Neural cell (in vitro differentiated cells): Measurements from ENCODE around the gene TRIB2. TPM values are rescaled to one million over a fixed set of nuclear protein-coding genes. Genes with fewer than 3 reads are reported as not detected.

Experiments used
- H2AFZ ChIP-seq: fragments of 200-600, 300-800 bp; sonication (generic), shearing (Covaris generic); 2 replicates; pipeline ENCODE4 v1.6.0; 2014; ENCODE audit warnings: low read depth, mild to moderate bottlenecking, antibody characterized with exemption, low read length, moderate library complexity
- H3F3A ChIP-seq: fragments of 200-600 bp; shearing (Covaris generic); 2 replicates; pipeline ENCODE4 v1.6.1; 2016; ENCODE audit warnings: mild to moderate bottlenecking, moderate library complexity, mixed read lengths, antibody characterized with exemption, low read length; ENCODE audit not compliant: insufficient read depth, poor library complexity, severe bottlenecking
- H3K27ac ChIP-seq: fragments of 200-600, 300-800 bp; sonication (generic), shearing (Covaris generic); 2 replicates; pipeline ENCODE4 v1.5.1; 2014; ENCODE audit warnings: mild to moderate bottlenecking, low read length, moderate library complexity
- H3K27me3 ChIP-seq: fragments of 300-800, 200-600 bp; sonication (generic), shearing (Covaris generic); 2 replicates; pipeline ENCODE4 v1.6.0; 2014; ENCODE audit warnings: mild to moderate bottlenecking, low read depth, low read length, moderate library complexity; ENCODE audit not compliant: insufficient read depth
- H3K36me3 ChIP-seq: fragments of 300-800, 200-600 bp; sonication (generic), shearing (Covaris generic); 2 replicates; pipeline ENCODE4 v1.5.1; 2014; ENCODE audit warnings: mild to moderate bottlenecking, antibody characterized with exemption, low read length, moderate library complexity; ENCODE audit not compliant: insufficient read depth
- H3K4me2 ChIP-seq: fragments of 300-800, 200-600 bp; sonication (generic), shearing (Covaris generic); 2 replicates; pipeline ENCODE4 v1.6.0; 2014; ENCODE audit warnings: mild to moderate bottlenecking, low read length
- H3K4me3 ChIP-seq: fragments of 300-800, 200-600 bp; sonication (generic), shearing (Covaris generic); 2 replicates; pipeline ENCODE4 v1.5.1; 2014; ENCODE audit warnings: mild to moderate bottlenecking, low read length, moderate library complexity
- H3K79me2 ChIP-seq: fragments of 200-600 bp; shearing (Covaris generic); replicated peaks from 2 replicates; pipeline ENCODE4 v1.6.0; 2014; ENCODE audit warnings: mild to moderate bottlenecking, low read length, moderate library complexity; ENCODE audit not compliant: insufficient read depth
- H3K9ac ChIP-seq: fragments of 300-800, 200-600 bp; sonication (generic), shearing (Covaris generic); 2 replicates; pipeline ENCODE4 v1.6.1; 2016; ENCODE audit warnings: mild to moderate bottlenecking, low read length, mixed read lengths
- H3K9me2 ChIP-seq: fragments of 200-600 bp; shearing (Covaris generic); 2 replicates; pipeline ENCODE4 v1.6.1; 2016; ENCODE audit warnings: mild to moderate bottlenecking, low read length, mixed read lengths; ENCODE audit not compliant: insufficient read depth
- H3K9me3 ChIP-seq: fragments of 200-600, 300-800 bp; sonication (generic), shearing (Covaris generic); 2 replicates; pipeline ENCODE4 v1.6.1; 2016; ENCODE audit warnings: mild to moderate bottlenecking, mixed run types, low read length, moderate library complexity, mixed read lengths
- H4K20me1 ChIP-seq: fragments of 200-600 bp; shearing (Covaris generic); 2 replicates; pipeline ENCODE4 v1.6.1; 2016; ENCODE audit warnings: mild to moderate bottlenecking, mixed run types; ENCODE audit not compliant: insufficient read depth
- EP300 ChIP-seq: fragments of 450-650 bp; conservative IDR thresholded peaks from 2 replicates; pipeline ENCODE4 v1.6.1; 2014; ENCODE audit warnings: antibody characterized with exemption, mild to moderate bottlenecking, moderate library complexity; ENCODE audit not compliant: poor library complexity, severe bottlenecking
- EZH2 ChIP-seq: fragments of 200-600, 300-800 bp; shearing (Covaris generic), sonication (generic); IDR thresholded peaks from 2 replicates; pipeline ENCODE4 v1.6.1; 2014; ENCODE audit warnings: antibody characterized with exemption, low read length, borderline replicate concordance, mild to moderate bottlenecking; ENCODE audit not compliant: insufficient read depth, poor library complexity, severe bottlenecking
- MXI1 ChIP-seq: fragments of 450-650 bp; conservative IDR thresholded peaks from 2 replicates; pipeline ENCODE4 v1.6.1; 2014; ENCODE audit warnings: antibody characterized with exemption, mild to moderate bottlenecking; ENCODE audit not compliant: poor library complexity, severe bottlenecking
- POLR2AphosphoS5 ChIP-seq: IDR thresholded peaks from 2 replicates; pipeline ENCODE4 v1.6.1; 2012
- RAD21 ChIP-seq: fragments of 450-650 bp; conservative IDR thresholded peaks from 2 replicates; pipeline ENCODE4 v1.6.1; 2014; ENCODE audit warnings: antibody characterized with exemption, mild to moderate bottlenecking, moderate library complexity
- SMC3 ChIP-seq: fragments of 450-650 bp; conservative IDR thresholded peaks from 2 replicates; pipeline ENCODE4 v1.6.1; 2014; ENCODE audit warnings: antibody characterized with exemption, mild to moderate bottlenecking, moderate library complexity; ENCODE audit not compliant: poor library complexity
- TAF1 ChIP-seq: IDR thresholded peaks from 2 replicates; pipeline ENCODE4 v1.6.1; 2012; ENCODE audit warnings: low read depth
- polyA plus RNA-seq: library from polyadenylated mRNA; depleted of rRNA; stranded (reverse); fragments of >200 nt; gene quantifications from 2 replicates; pipeline ENCODE4 v1.2.3, GENCODE V29; 2014
- TF ChIP-seq, protein P1 (sequence below): fragments of 450-650 bp; IDR thresholded peaks from 2 replicates; pipeline ENCODE4 v1.5.1; 2014; ENCODE audit warnings: antibody characterized with exemption, mild to moderate bottlenecking, moderate library complexity; ENCODE audit not compliant: poor library complexity, severe bottlenecking
- TF ChIP-seq, protein P2 (sequence below): IDR thresholded peaks from 2 replicates; pipeline ENCODE4 v1.6.1; 2012; ENCODE audit warnings: borderline replicate concordance

The TRIB2 gene
- polyA plus RNA-seq, 1 donor from 2014 or later: 123 TPM

DNA sequence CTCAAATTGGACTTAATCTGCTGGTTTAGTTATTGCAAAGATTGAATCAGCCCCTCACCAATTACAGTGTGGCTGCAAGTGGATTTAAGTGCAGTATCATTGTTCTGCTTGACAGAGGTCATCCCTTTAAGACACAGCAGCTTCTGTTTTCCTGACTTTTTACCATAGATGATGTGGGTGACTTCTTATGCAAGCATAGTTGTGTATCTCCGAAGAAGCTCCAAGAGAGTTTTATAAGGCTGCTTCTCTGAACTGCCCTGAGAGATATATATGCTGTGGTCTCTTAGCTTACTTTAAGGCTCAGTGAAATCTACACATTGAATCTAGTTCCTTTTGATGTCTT, 3.5 kb downstream of the TRIB2 start:
- Histone ChIP-seq H3K27ac (peak overlapping the region; percentile 93), H3K4me2 (peak overlapping the region; percentile 92), H3K27me3 (no peaks in the 10 kb centered on the region), H3K36me3 (peaks cover 8% of the 10 kb centered on the region), H3K9me3 (no peaks in the 10 kb centered on the region), H2AFZ (no peak overlapping the region), H3K9me2 (no peaks in the 10 kb centered on the region), H3K9ac (peak overlapping the region; percentile 93), H3K4me3 (peak overlapping the region; percentile 95), H3F3A (peaks cover 6% of the 10 kb centered on the region), H3K79me2 (peaks cover 80% of the 10 kb centered on the region), H4K20me1 (no peaks in the 10 kb centered on the region)
- TF ChIP-seq, protein P1, sequence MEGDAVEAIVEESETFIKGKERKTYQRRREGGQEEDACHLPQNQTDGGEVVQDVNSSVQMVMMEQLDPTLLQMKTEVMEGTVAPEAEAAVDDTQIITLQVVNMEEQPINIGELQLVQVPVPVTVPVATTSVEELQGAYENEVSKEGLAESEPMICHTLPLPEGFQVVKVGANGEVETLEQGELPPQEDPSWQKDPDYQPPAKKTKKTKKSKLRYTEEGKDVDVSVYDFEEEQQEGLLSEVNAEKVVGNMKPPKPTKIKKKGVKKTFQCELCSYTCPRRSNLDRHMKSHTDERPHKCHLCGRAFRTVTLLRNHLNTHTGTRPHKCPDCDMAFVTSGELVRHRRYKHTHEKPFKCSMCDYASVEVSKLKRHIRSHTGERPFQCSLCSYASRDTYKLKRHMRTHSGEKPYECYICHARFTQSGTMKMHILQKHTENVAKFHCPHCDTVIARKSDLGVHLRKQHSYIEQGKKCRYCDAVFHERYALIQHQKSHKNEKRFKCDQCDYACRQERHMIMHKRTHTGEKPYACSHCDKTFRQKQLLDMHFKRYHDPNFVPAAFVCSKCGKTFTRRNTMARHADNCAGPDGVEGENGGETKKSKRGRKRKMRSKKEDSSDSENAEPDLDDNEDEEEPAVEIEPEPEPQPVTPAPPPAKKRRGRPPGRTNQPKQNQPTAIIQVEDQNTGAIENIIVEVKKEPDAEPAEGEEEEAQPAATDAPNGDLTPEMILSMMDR: no peak
- TF ChIP-seq, protein P2, sequence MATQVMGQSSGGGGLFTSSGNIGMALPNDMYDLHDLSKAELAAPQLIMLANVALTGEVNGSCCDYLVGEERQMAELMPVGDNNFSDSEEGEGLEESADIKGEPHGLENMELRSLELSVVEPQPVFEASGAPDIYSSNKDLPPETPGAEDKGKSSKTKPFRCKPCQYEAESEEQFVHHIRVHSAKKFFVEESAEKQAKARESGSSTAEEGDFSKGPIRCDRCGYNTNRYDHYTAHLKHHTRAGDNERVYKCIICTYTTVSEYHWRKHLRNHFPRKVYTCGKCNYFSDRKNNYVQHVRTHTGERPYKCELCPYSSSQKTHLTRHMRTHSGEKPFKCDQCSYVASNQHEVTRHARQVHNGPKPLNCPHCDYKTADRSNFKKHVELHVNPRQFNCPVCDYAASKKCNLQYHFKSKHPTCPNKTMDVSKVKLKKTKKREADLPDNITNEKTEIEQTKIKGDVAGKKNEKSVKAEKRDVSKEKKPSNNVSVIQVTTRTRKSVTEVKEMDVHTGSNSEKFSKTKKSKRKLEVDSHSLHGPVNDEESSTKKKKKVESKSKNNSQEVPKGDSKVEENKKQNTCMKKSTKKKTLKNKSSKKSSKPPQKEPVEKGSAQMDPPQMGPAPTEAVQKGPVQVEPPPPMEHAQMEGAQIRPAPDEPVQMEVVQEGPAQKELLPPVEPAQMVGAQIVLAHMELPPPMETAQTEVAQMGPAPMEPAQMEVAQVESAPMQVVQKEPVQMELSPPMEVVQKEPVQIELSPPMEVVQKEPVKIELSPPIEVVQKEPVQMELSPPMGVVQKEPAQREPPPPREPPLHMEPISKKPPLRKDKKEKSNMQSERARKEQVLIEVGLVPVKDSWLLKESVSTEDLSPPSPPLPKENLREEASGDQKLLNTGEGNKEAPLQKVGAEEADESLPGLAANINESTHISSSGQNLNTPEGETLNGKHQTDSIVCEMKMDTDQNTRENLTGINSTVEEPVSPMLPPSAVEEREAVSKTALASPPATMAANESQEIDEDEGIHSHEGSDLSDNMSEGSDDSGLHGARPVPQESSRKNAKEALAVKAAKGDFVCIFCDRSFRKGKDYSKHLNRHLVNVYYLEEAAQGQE: no peak
- TF ChIP-seq SMC3 (peak; percentile 23), TAF1 (no peak)

- H3K9me3 ChIP-seq: no peaks in the 10 kb centered on the region
- H3K4me3 ChIP-seq: peak overlapping the region; percentile 95
- peak overlapping the region; percentile 93 for H3K9ac ChIP-seq
- H3K4me2 ChIP-seq: peak overlapping the region; percentile 92
- peak overlapping the region; percentile 93 for H3K27ac ChIP-seq
- peaks cover 87% of the 10 kb centered on the region for H3K79me2 ChIP-seq
- H3K9me2 ChIP-seq: no peaks in the 10 kb centered on the region
- no peaks in the 10 kb centered on the region for H4K20me1 ChIP-seq
- no peaks in the 10 kb centered on the region for H3K27me3 ChIP-seq
- no peak for TF ChIP-seq MXI1
- TF ChIP-seq, protein P2: no peak
- no peak for TF ChIP-seq TAF1
- no peak for TF ChIP-seq EP300
- no peak for TF ChIP-seq POLR2AphosphoS5
- no peak for TF ChIP-seq RAD21
- no peak for TF ChIP-seq SMC3
- TF ChIP-seq EZH2: no peak
- TF ChIP-seq, protein P1: no peak
- H3K36me3 ChIP-seq: peaks cover 15% of the 10 kb centered on the region
- peaks cover 6% of the 10 kb centered on the region for H3F3A ChIP-seq
- no peak overlapping the region for H2AFZ ChIP-seq
Observed at GRCh38 chr2:12720754-12721378, 4.1 kb downstream of the TRIB2 start.
